ENCODE results near the gene DUSP2. TPM values are rescaled to one million over a fixed set of nuclear protein-coding genes. Genes with fewer than 3 reads are reported as not detected.

Gene DUSP2
- total and polyA plus RNA-seq, 2 donors (not counting 1 experiment from before 2014, with no cell fraction given), result 0.17 to 0.33 TPM

DNA sequence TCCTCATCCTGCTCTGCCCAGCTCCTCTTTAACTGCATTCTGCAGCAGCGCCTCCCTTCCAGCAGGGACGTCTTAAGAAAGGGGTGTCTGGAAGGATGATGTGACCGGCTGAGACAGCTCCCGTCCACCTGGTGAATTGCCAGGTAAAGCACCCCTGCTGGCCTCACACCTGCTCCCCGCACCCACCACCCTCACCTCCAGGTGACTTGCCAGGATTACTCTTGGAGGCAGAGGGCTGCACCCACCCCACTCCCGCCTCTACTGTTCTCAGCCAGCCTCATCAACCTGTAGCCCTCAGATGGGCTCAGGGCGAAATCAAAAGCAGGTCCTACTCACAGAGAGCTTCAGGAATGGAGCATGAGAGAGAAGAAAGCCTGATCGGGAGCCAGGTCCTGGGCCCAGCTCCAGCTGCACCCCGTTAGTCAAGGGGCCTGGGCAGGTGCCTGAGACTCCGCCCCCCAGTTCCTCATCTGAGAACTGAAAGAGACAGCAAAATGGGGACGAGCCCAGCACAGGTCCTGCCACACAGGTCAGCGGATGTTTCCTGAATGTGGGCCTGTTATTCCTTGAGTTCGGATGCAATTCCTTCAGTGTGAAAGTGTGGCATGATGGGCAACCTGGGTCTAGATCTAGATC, 34.5 kb downstream of the DUSP2 start:
- H3K9ac ChIP-seq (ENCODE audit: insufficient read depth, low read length), result no peak overlapping the region

GRCh38 chr2:96109931-96110511, 35.2 kb downstream of the DUSP2 start:
- TF ChIP-seq, protein P1, sequence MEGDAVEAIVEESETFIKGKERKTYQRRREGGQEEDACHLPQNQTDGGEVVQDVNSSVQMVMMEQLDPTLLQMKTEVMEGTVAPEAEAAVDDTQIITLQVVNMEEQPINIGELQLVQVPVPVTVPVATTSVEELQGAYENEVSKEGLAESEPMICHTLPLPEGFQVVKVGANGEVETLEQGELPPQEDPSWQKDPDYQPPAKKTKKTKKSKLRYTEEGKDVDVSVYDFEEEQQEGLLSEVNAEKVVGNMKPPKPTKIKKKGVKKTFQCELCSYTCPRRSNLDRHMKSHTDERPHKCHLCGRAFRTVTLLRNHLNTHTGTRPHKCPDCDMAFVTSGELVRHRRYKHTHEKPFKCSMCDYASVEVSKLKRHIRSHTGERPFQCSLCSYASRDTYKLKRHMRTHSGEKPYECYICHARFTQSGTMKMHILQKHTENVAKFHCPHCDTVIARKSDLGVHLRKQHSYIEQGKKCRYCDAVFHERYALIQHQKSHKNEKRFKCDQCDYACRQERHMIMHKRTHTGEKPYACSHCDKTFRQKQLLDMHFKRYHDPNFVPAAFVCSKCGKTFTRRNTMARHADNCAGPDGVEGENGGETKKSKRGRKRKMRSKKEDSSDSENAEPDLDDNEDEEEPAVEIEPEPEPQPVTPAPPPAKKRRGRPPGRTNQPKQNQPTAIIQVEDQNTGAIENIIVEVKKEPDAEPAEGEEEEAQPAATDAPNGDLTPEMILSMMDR (conservative IDR thresholded peaks at IDR 0.05 in 1 of 2, IDR thresholded peaks at IDR 0.05 in 1 of 2; ENCODE audit: low read depth in 1 of 2, low read length in 2 of 2), result no peak
- TF ChIP-seq EZH2 (IDR thresholded peaks at IDR 0.05; ENCODE audit: low read length, missing control alignments), result no peak
- Histone ChIP-seq H3K27ac (ENCODE audit: insufficient read depth, low read length) (no peak overlapping the region), H3K27me3 (ENCODE audit: control insufficient read depth, insufficient read depth, low read length) (peaks cover 15% of the 10 kb centered on the region), H3K4me2 (ENCODE audit: extremely low read depth, insufficient read depth, low read length) (no peak overlapping the region), H3K9ac (ENCODE audit: insufficient read depth, low read length) (no peak overlapping the region), H3K4me1 (ENCODE audit: control insufficient read depth, extremely low read depth, insufficient read depth, low read length) (no peaks in the 10 kb centered on the region), H4K20me1 (ENCODE audit: control insufficient read depth, extremely low read depth, insufficient read depth, low read length) (no peaks in the 10 kb centered on the region), H3K79me2 (ENCODE audit: control insufficient read depth, insufficient read depth, low read length) (no peaks in the 10 kb centered on the region), H3K36me3 (ENCODE audit: control insufficient read depth, insufficient read depth, low read length) (no peaks in the 10 kb centered on the region), H3K9me3 (ENCODE audit: control insufficient read depth, insufficient read depth, low read depth, low read length) (no peaks in the 10 kb centered on the region), H2AFZ (ENCODE audit: low read length) (no peak overlapping the region), H3K4me3 (replicated peaks in 1 of 4; ENCODE audit: control extremely low read depth in 1 of 4, insufficient read depth in 1 of 4, low read depth in 3 of 4, low read length in 4 of 4) (no peak overlapping the region)
- DNase-seq (ENCODE audit: low read depth in 2 of 2), result no peak

More for the DNA sequence above, 34.5 kb downstream of the DUSP2 start:
- Histone ChIP-seq H3K4me1 (ENCODE audit: control insufficient read depth, extremely low read depth, insufficient read depth, low read length) (no peaks in the 10 kb centered on the region), H3K27ac (ENCODE audit: insufficient read depth, low read length) (no peak overlapping the region), H3K36me3 (ENCODE audit: control insufficient read depth, insufficient read depth, low read length) (no peaks in the 10 kb centered on the region), H3K4me3 (replicated peaks in 1 of 4; ENCODE audit: control extremely low read depth in 1 of 4, insufficient read depth in 1 of 4, low read depth in 3 of 4, low read length in 4 of 4) (no peak overlapping the region), H2AFZ (ENCODE audit: low read length) (no peak overlapping the region), H3K4me2 (ENCODE audit: extremely low read depth, insufficient read depth, low read length) (no peak overlapping the region), H4K20me1 (ENCODE audit: control insufficient read depth, extremely low read depth, insufficient read depth, low read length) (no peaks in the 10 kb centered on the region), H3K79me2 (ENCODE audit: control insufficient read depth, insufficient read depth, low read length) (no peaks in the 10 kb centered on the region), H3K9me3 (ENCODE audit: control insufficient read depth, insufficient read depth, low read depth, low read length) (no peaks in the 10 kb centered on the region), H3K27me3 (ENCODE audit: control insufficient read depth, insufficient read depth, low read length) (peaks cover 22% of the 10 kb centered on the region)
- TF ChIP-seq EZH2 (IDR thresholded peaks at IDR 0.05; ENCODE audit: low read length, missing control alignments), result no peak
- TF ChIP-seq, protein P1 (conservative IDR thresholded peaks at IDR 0.05 in 1 of 2, IDR thresholded peaks at IDR 0.05 in 1 of 2; ENCODE audit: low read depth in 1 of 2, low read length in 2 of 2), result no peak
- DNase-seq (ENCODE audit: low read depth in 2 of 2), result no peak

DNA sequence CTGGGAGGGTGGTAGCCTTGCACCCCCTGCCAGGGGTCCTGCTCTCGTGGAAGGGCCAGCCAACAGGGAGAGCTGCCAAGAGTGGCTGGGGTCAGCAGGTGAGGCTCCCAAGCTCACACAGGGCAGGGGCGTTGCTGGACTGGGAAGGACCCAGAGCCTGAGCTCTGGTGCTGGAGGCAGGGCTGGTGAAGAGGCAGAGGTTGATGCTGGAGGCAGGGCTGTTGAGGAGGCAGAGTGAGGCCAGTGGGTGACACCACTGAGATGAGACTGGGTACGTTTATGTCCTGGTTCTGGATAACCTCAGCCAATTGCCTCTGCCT, 35.9 kb downstream of the DUSP2 start:
- H3K27ac ChIP-seq (ENCODE audit: insufficient read depth, low read length), result no peak overlapping the region
- no peaks in the 10 kb centered on the region for H3K4me1 ChIP-seq (ENCODE audit: control insufficient read depth, extremely low read depth, insufficient read depth, low read length)
- DNase-seq (ENCODE audit: low read depth in 2 of 2), result no peak
- H3K4me3 ChIP-seq (replicated peaks in 1 of 4; ENCODE audit: control extremely low read depth in 1 of 4, insufficient read depth in 1 of 4, low read depth in 3 of 4, low read length in 4 of 4), result no peak overlapping the region
- peaks cover 10% of the 10 kb centered on the region for H3K27me3 ChIP-seq (ENCODE audit: control insufficient read depth, insufficient read depth, low read length)
- TF ChIP-seq, protein P1 (conservative IDR thresholded peaks at IDR 0.05 in 1 of 2, IDR thresholded peaks at IDR 0.05 in 1 of 2; ENCODE audit: low read depth in 1 of 2, low read length in 2 of 2), result no peak
- TF ChIP-seq EZH2 (IDR thresholded peaks at IDR 0.05; ENCODE audit: low read length, missing control alignments), result no peak
- no peaks in the 10 kb centered on the region for H3K36me3 ChIP-seq (ENCODE audit: control insufficient read depth, insufficient read depth, low read length)
- no peak overlapping the region for H2AFZ ChIP-seq (ENCODE audit: low read length)
- no peaks in the 10 kb centered on the region for H3K9me3 ChIP-seq (ENCODE audit: control insufficient read depth, insufficient read depth, low read depth, low read length)
- no peaks in the 10 kb centered on the region for H4K20me1 ChIP-seq (ENCODE audit: control insufficient read depth, extremely low read depth, insufficient read depth, low read length)
- H3K4me2 ChIP-seq (ENCODE audit: extremely low read depth, insufficient read depth, low read length), result no peak overlapping the region
- H3K79me2 ChIP-seq (ENCODE audit: control insufficient read depth, insufficient read depth, low read length), result no peaks in the 10 kb centered on the region
- no peak overlapping the region for H3K9ac ChIP-seq (ENCODE audit: insufficient read depth, low read length)

Data from fibroblast of lung (primary cell).